ENCODE measurements around the gene FAM156A. TPM values are rescaled to one million over a fixed set of nuclear protein-coding genes. Genes with fewer than 3 reads are reported as not detected.

The FAM156A gene
- total and polyA plus RNA-seq, 2 donors (not counting 1 experiment from before 2014, with no cell fraction given), result 14.0 to 29.8 TPM

GRCh38 chrX:52934704-52935469 lies 23.4 kb downstream of the FAM156A start:
- Histone ChIP-seq H3K4me2 (replicated peaks; ENCODE audit: low read depth, low read length, poor library complexity, severe bottlenecking) (peak overlapping the region; percentile 90), H3K27me3 (replicated peaks in 1 of 4; ENCODE audit: control extremely low read depth in 1 of 4, control insufficient read depth in 3 of 4, insufficient read depth in 4 of 4, low read length in 3 of 4) (no peaks in the 10 kb centered on the region), H4K20me1 (ENCODE audit: control insufficient read depth, insufficient read depth, low read length, poor library complexity, severe bottlenecking) (no peaks in the 10 kb centered on the region), H3K4me3 (ENCODE audit: control extremely low read depth in 1 of 5, extremely low read depth in 1 of 5, insufficient read depth in 1 of 5, low read depth in 2 of 5, low read length in 4 of 5) (peak overlapping the region; percentile 65 to 88 (median 73)), H3K4me1 (ENCODE audit: control insufficient read depth in 2 of 2, insufficient read depth in 2 of 2, low read length in 2 of 2) (peaks cover 5 to 6% of the 10 kb centered on the region in 2 donors), H3K9me3 (ENCODE audit: control extremely low read depth in 1 of 3, control insufficient read depth in 2 of 3, insufficient read depth in 1 of 3, low read length in 2 of 3) (no peaks in the 10 kb centered on the region), H3K79me2 (ENCODE audit: control insufficient read depth, insufficient read depth, low read length) (no peaks in the 10 kb centered on the region), H3K36me3 (replicated peaks in 1 of 2; ENCODE audit: control extremely low read depth in 1 of 2, control insufficient read depth in 1 of 2, extremely low read depth in 1 of 2, insufficient read depth in 2 of 2, low read length in 1 of 2) (no peaks in the 10 kb centered on the region), H3K9ac (ENCODE audit: low read length) (peak overlapping the region; percentile 88), H2AFZ (ENCODE audit: insufficient read depth, low read depth, low read length, poor library complexity, severe bottlenecking) (peak overlapping the region; percentile 98), H3K27ac (ENCODE audit: low read length in 2 of 2) (peak overlapping the region; percentile 92 to 98)
- peak overlapping the region; percentile 89 for H3K4me3 Mint-ChIP-seq
- ChIA-PET CTCF (interaction anchor here (0.7 to 1.1 kb wide), 3 partner anchors 11 to 60 kb away, joined by 3 to 4 read pairs (median 3); no protein-coding TSS in a partner anchor), POLR2A (interaction anchor here (0.9 kb wide), 1 partner anchor 11 kb away, joined by 3 read pairs; no protein-coding TSS in a partner anchor)
- peak; percentile 76 for TF ChIP-seq CTCF (IDR thresholded peaks at IDR 0.05)
- TF ChIP-seq EZH2 (IDR thresholded peaks at IDR 0.05; ENCODE audit: borderline replicate concordance, insufficient read depth, low read depth, low read length, poor library complexity, severe bottlenecking), result no peak
- peak; percentile 92 for ATAC-seq (ENCODE audit: low read depth)
- WGBS (ENCODE audit: insufficient coverage), result under 1% methylated on average over 43 of the region's 61 CpGs
- no peaks in the 10 kb centered on the region for H3K27me3 Mint-ChIP-seq
- DNase-seq, result peak; percentile 92
- no peaks in the 10 kb centered on the region for H3K9me3 Mint-ChIP-seq (ENCODE audit: insufficient read depth)
- peaks cover 5% of the 10 kb centered on the region for H3K4me1 Mint-ChIP-seq
- H3K27ac Mint-ChIP-seq, result peak overlapping the region; percentile 97
- intact Hi-C loops (cut with micrococcal nuclease), result no loop called here
